Epithelial cell of proximal tubule (primary cell): ENCODE data around the gene PIGO. TPM values are rescaled to one million over a fixed set of nuclear protein-coding genes. Genes with fewer than 3 reads are reported as not detected.

Experiments used
- DNase-seq: peaks from one replicate; pipeline ENCODE4 v3.0.0-alpha.2; 2011; ENCODE audit warnings: low read depth
- H3K4me3 ChIP-seq: 2 replicates; pipeline ENCODE4 v1.5.1; 2011; ENCODE audit warnings: low read depth, mild to moderate bottlenecking, low read length
- CTCF ChIP-seq: conservative IDR thresholded peaks from 2 replicates; pipeline ENCODE4 v1.5.1; 2012; ENCODE audit warnings: low read depth, mild to moderate bottlenecking, low read length
- total RNA-seq: library from RNA; depleted of rRNA; stranded (reverse); fragments of >200 nt; gene quantifications from 2 replicates; pipeline ENCODE4 v1.2.3, GENCODE V29; 2015

Gene PIGO
- total RNA-seq, 1 donor from 2014 or later = 18.6 TPM

DNA sequence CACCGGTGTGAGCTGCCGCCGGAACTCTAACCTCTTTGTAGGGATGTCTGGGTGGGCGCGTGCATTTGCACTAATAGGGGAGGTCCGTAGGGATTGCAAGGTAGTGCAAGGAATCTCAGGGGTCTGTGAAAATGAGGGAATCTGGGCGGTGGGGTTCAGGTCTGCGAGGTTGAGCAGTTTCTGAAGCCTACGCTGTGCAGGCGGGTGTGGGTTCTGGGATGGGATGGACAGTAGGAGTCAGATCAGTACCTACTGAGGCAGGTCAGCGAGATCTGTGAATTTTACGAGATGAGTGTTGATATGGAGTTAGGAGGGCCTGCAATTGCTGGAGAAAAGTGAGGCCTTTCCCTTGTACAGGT is 20.1 kb upstream of the PIGO start:
- H3K4me3 ChIP-seq = peak overlapping the region; percentile 97
- TF ChIP-seq CTCF = no peak
- DNase-seq = no peak

DNA sequence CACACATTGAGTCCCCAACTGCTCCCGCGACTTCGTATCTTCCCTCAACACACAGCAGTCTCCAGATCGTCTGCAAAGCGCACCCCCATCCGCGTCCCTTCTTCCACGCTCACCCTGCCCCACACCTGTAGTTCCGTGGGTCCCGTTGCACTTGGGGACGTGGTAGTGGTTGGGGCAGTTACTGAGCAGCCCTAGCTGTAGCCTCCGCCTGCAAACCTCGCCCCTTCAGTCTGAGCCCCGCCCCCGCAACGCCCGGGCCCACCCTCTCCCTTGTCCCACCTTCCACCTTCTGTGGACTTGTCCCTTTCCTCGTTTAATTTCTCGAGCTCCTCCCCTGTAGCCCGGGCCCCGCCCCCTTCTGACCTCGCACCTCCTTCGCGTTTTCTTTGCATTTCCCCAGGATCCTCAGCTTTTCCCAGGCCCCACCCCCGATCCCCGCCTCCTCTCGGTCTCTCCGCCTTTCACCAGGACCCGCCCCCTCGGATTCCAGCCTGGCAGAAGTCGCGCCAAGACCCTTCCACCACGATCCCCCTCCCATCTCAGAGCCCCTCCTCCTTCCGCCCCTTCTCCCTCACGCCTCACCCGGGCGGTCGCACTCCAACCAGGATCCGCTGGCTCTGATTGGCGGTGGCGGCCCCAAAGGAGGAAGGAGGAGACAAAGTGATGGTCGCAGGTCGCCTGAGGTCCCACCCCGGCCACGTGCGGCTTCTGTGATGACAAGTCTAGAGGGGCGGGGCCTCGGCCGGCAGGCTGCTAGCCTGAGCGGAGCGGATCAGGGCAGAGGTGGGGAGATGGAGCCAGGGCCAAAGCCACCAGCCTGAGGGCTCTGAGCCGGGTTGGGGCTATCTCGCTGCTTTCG is 19.5 kb upstream of the PIGO start, which contains the start of gene ATOSB:
Gene ATOSB (minus strand): TSS at position 183 of the 859 bp plus-strand sequence. CDS start 7,588 bp downstream, outside the sequence.
- TF ChIP-seq CTCF = no peak
- H3K4me3 ChIP-seq = peak within 1 kb of the TSS; percentile 97
- peak; percentile 80 for DNase-seq

DNA sequence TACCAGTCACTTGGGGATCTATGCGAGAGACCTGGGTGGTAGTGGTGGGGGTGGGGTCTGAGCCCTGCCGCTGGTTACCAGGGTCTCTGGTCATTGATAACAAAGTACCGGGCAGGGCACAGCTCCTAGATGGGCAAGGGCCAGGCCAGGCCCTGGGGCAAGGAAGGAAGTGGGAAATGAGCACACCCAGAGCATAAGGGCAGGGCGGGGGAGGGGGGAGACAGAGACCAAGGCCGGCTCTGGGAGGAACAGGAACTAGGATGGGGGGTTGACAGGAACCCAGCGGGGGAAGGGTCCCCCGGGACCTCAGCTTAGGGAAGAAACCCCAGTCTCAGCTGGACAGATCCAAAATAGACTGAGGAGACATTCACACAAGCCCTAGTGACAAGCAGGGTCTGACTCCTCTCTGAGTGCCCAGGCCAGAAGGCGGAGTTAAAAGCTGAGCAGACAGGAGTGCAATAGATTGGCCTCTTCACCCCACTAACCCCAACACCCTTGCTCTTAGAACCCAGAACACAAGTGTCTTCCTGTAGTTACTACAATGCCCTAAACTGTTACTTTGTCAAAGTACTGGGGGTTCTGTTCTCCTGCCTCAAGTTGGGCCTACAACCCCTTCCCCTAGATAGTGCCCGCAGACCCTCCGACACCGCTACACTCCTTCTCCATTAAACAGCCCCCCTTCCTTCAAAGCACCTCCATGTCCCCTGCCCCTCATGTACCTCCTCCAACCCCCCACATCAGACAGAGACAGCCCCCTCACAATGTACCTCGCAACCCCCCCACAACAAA is 18.6 kb upstream of the PIGO start:
- DNase-seq = no peak
- no peak for TF ChIP-seq CTCF
- peak overlapping the region; percentile 97 for H3K4me3 ChIP-seq

DNA sequence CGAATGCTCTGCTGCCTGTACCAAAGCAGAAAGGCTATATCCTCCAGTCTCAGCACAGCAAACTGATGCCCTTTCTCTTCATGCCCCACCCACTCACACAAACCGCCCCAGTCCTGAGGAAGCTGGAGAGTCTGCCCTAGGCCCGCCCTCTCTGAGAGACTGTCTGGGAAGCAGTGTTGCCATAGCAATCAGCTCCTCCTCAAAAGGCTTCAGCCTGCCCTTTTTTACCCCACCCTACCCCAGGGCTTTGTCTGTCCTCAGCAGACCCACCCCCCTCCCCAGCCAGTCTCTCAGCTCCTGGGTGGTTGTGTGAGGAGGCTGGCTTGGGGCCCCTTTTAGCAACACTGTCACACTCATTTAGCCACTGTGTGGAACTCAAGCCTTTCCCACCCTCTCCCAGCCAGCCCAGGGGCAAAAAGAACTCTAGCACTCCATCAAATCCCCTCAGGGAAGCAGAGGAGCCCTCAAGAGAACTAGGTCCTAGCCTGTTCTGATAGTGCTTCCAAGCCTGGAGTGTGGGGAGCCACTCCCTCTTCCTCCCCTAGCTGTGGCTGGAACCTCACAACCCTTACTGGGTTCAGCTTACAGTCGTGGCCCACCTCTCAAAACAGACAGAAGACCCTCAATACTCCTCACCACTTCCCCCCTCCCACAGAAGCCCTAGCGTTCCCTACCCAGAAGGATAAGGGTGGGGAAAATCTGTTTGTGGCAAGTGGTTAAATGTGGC is 17.9 kb upstream of the PIGO start:
- H3K4me3 ChIP-seq = peak overlapping the region; percentile 97
- TF ChIP-seq CTCF = no peak
- no peak for DNase-seq

DNA sequence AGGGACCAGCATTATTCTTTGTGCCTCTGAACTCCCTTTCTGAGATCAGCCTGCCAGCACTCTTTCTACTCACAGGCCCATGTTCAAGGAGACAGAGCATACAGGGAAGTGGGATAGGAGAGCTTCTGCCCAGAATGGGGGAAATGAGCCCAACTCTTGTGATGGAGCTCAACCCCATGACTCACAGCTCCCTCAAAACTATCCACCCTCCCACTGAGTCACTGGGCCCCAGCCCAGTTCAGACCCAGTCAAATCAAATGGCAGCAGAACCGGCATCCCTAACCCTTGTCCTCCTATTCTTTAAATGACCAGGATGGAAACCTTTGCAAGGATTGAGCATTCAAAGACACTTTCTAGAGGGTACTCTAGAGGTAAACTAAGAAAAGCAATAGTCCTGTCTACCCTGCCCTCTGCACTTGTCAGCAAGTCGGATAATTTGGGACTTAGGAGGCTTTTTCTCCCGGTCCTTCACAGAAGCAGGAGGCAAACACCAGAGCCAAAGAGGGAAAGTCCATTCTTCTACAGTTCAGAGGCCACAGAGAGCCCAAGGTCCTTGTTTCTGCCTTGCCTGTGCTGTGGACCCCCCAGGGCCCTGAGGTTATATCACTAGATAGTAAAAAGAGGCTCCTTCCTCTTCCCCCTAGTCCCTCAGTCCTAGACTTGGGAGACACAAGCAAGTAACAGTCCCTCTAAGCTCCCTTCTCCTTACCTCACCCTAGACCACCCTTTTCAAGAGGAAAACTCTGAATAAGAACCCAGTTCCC is 16.0 kb upstream of the PIGO start:
- DNase-seq = no peak
- no peak for TF ChIP-seq CTCF
- peak overlapping the region; percentile 62 for H3K4me3 ChIP-seq
